ENCODE measurements around the gene S100A6. TPM values are rescaled to one million over a fixed set of nuclear protein-coding genes. Genes with fewer than 3 reads are reported as not detected.

The S100A6 gene
- total and polyA plus RNA-seq, 4 donors = 165 to 10,136 (median 2,002) TPM

DNA sequence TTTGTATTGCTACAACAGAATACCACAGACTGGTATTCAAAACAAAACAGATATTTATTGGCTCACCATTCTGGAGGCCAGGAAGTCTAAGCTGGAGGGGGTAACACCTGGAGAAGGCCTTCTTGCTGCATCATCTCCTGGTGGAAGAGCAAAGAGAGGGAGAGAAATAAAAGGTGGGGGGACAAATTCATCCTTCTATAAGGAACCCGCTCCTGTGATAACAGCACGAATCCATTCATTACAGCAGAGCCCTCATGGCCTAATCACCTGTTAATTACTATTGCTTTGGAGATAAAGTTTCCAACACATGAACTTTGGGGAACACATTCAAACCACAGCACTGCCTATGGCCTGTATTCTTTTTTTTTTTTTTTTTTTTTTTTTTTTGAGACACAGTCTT, 24.4 kb upstream of the S100A6 start:
- 97 to 100% methylated on average over 2 of the region's 2 CpGs for WGBS, 2 donors
- Histone ChIP-seq H3K4me3 (no peak overlapping the region), H3K9ac (ENCODE audit: insufficient read depth in 1 of 2, low read length in 2 of 2) (no peak overlapping the region), H3K27me3 (ENCODE audit: control insufficient read depth in 3 of 3, insufficient read depth in 3 of 3, low read length in 2 of 3) (no peaks in the 10 kb centered on the region), H3K27ac (ENCODE audit: low read depth in 1 of 2, low read length in 1 of 2) (no peak overlapping the region), H3K9me3 (ENCODE audit: control insufficient read depth in 4 of 4, insufficient read depth in 3 of 4, low read length in 3 of 4) (no peaks in the 10 kb centered on the region), H3K4me1 (ENCODE audit: control insufficient read depth in 5 of 5, insufficient read depth in 5 of 5, low read length in 5 of 5) (peaks cover 0 to 5% (median 2%) of the 10 kb centered on the region in 5 donors), H3K36me3 (ENCODE audit: control insufficient read depth in 4 of 4, insufficient read depth in 4 of 4, low read length in 4 of 4) (no peaks in the 10 kb centered on the region)
- ATAC-seq (ENCODE audit: insufficient read depth, low FRiP score) (no peak), DNase-seq (no peak)
- no peak for TF ChIP-seq CTCF (IDR thresholded peaks at IDR 0.05; ENCODE audit: control extremely low read depth, extremely low read depth)

DNA sequence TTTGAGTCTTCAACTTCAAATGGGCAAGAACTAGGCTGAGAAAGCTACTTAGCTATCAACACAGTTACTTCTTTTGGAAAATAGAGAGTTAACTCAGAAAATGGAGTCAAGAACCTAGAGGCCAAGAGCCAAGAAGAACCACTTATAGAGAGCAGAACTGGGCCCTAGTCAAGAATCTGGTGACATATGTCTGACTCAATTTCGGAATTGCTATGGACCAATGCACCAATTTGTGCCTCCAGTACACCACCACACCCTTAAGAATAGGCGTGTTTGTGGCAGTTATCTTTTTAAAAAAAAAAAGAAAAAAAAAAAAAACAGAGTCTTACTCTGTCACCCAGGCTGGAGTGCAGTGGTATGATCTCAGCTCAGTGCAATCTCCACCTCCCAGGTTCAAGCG, 22.1 kb upstream of the S100A6 start:
- TF ChIP-seq CTCF (IDR thresholded peaks at IDR 0.05; ENCODE audit: control extremely low read depth, extremely low read depth) = no peak
- Histone ChIP-seq H3K4me3 (no peak overlapping the region), H3K9me3 (ENCODE audit: control insufficient read depth in 4 of 4, insufficient read depth in 3 of 4, low read length in 3 of 4) (no peaks in the 10 kb centered on the region), H3K27me3 (ENCODE audit: control insufficient read depth in 3 of 3, insufficient read depth in 3 of 3, low read length in 2 of 3) (no peaks in the 10 kb centered on the region), H3K4me1 (ENCODE audit: control insufficient read depth in 5 of 5, insufficient read depth in 5 of 5, low read length in 5 of 5) (peaks cover 0 to 16% (median 4%) of the 10 kb centered on the region in 5 donors), H3K27ac (ENCODE audit: low read depth in 1 of 2, low read length in 1 of 2) (no peak overlapping the region), H3K36me3 (ENCODE audit: control insufficient read depth in 4 of 4, insufficient read depth in 4 of 4, low read length in 4 of 4) (no peaks in the 10 kb centered on the region), H3K9ac (ENCODE audit: insufficient read depth in 1 of 2, low read length in 2 of 2) (no peak overlapping the region)
- 90 to 96% methylated on average over 3 of the region's 3 CpGs for WGBS, 2 donors
- ATAC-seq (ENCODE audit: insufficient read depth, low FRiP score) = no peak
- DNase-seq = no peak

- Histone ChIP-seq H3K4me1 (ENCODE audit: control insufficient read depth in 5 of 5, insufficient read depth in 5 of 5, low read length in 5 of 5) (peaks cover 0 to 16% (median 4%) of the 10 kb centered on the region in 5 donors), H3K36me3 (ENCODE audit: control insufficient read depth in 4 of 4, insufficient read depth in 4 of 4, low read length in 4 of 4) (no peaks in the 10 kb centered on the region), H3K4me3 (no peak overlapping the region), H3K27ac (ENCODE audit: low read depth in 1 of 2, low read length in 1 of 2) (no peak overlapping the region), H3K9me3 (ENCODE audit: control insufficient read depth in 4 of 4, insufficient read depth in 3 of 4, low read length in 3 of 4) (no peaks in the 10 kb centered on the region), H3K9ac (ENCODE audit: insufficient read depth in 1 of 2, low read length in 2 of 2) (no peak overlapping the region), H3K27me3 (ENCODE audit: control insufficient read depth in 3 of 3, insufficient read depth in 3 of 3, low read length in 2 of 3) (no peaks in the 10 kb centered on the region)
- ATAC-seq (ENCODE audit: insufficient read depth, low FRiP score) = no peak
- no peak for TF ChIP-seq CTCF (IDR thresholded peaks at IDR 0.05; ENCODE audit: control extremely low read depth, extremely low read depth)
- DNase-seq = no peak
- 79 to 84% methylated on average over 1 of the region's 1 CpG for WGBS, 2 donors
Observed at GRCh38 chr1:153556348-153556747, 20.6 kb upstream of the S100A6 start.
